ENCODE results near the gene UMODL1. TPM values are rescaled to one million over a fixed set of nuclear protein-coding genes. Genes with fewer than 3 reads are reported as not detected.

Gene UMODL1
- total RNA-seq, 1 experiment from 2014 or later, result 0.20 TPM

GRCh38 chr21:42155045-42155855 lies 84.1 kb downstream of the UMODL1 start:
- Histone ChIP-seq H3K9me3 (no peaks in the 10 kb centered on the region), H3K36me3 (ENCODE audit: control insufficient read depth, insufficient read depth, low read length) (no peaks in the 10 kb centered on the region), H3K27me3 (replicated peaks; ENCODE audit: control insufficient read depth, insufficient read depth, low read length) (no peaks in the 10 kb centered on the region), H3K4me1 (no peaks in the 10 kb centered on the region), H3K4me3 (ENCODE audit: low read depth, low read length) (no peak overlapping the region)
- Mint-ChIP-seq H3K9me3 (ENCODE audit: unreplicated experiment) (no peaks in the 10 kb centered on the region), H3K36me3 (ENCODE audit: insufficient read depth, unreplicated experiment) (no peaks in the 10 kb centered on the region), H3K27me3 (ENCODE audit: insufficient read depth, unreplicated experiment) (no peaks in the 10 kb centered on the region), H3K27ac (ENCODE audit: unreplicated experiment) (no peak overlapping the region), H3K4me3 (ENCODE audit: unreplicated experiment) (no peak overlapping the region), H3K4me1 (ENCODE audit: low read depth, unreplicated experiment) (no peaks in the 10 kb centered on the region)
- TF ChIP-seq CTCF (IDR thresholded peaks at IDR 0.05; ENCODE audit: insufficient read depth in 1 of 2, low read depth in 1 of 2, low read length in 1 of 2, severe bottlenecking in 1 of 2, unreplicated experiment in 1 of 2), result no peak
- no peak for DNase-seq
- no TSS peak for BruUV-seq (replicated peaks)
- ChIA-PET CTCF (no interaction called here), POLR2A (no interaction called here)
- intact Hi-C loops (cut with micrococcal nuclease; ENCODE audit: unreplicated experiment), result no loop called here

GRCh38 chr21:42156690-42157605 lies 85.8 kb downstream of the UMODL1 start:
- BruUV-seq (replicated peaks), result no TSS peak
- TF ChIP-seq CTCF (IDR thresholded peaks at IDR 0.05; ENCODE audit: insufficient read depth in 1 of 2, low read depth in 1 of 2, low read length in 1 of 2, severe bottlenecking in 1 of 2, unreplicated experiment in 1 of 2), result no peak
- no peaks in the 10 kb centered on the region for H3K9me3 ChIP-seq
- H3K4me1 ChIP-seq, result no peaks in the 10 kb centered on the region
- Mint-ChIP-seq H3K9me3 (ENCODE audit: unreplicated experiment) (no peaks in the 10 kb centered on the region), H3K4me1 (ENCODE audit: low read depth, unreplicated experiment) (no peaks in the 10 kb centered on the region), H3K36me3 (ENCODE audit: insufficient read depth, unreplicated experiment) (no peaks in the 10 kb centered on the region), H3K27ac (ENCODE audit: unreplicated experiment) (no peak overlapping the region), H3K27me3 (ENCODE audit: insufficient read depth, unreplicated experiment) (no peaks in the 10 kb centered on the region), H3K4me3 (ENCODE audit: unreplicated experiment) (no peak overlapping the region)
- no peak overlapping the region for H3K4me3 ChIP-seq (ENCODE audit: low read depth, low read length)
- DNase-seq, result no peak
- H3K27me3 ChIP-seq (replicated peaks; ENCODE audit: control insufficient read depth, insufficient read depth, low read length), result no peaks in the 10 kb centered on the region
- intact Hi-C loops (cut with micrococcal nuclease; ENCODE audit: unreplicated experiment), result no loop called here
- H3K36me3 ChIP-seq (ENCODE audit: control insufficient read depth, insufficient read depth, low read length), result no peaks in the 10 kb centered on the region
- ChIA-PET CTCF (no interaction called here), POLR2A (no interaction called here)

GRCh38 chr21:42157606-42158310 lies 86.6 kb downstream of the UMODL1 start:
- POLR2A ChIA-PET, result interaction anchor here (0.6 kb wide), 1 partner anchor 732 kb away, joined by 3 read pairs; the partner anchor contains the start of gene MX1
- Mint-ChIP-seq H3K4me1 (ENCODE audit: low read depth, unreplicated experiment) (no peaks in the 10 kb centered on the region), H3K27me3 (ENCODE audit: insufficient read depth, unreplicated experiment) (no peaks in the 10 kb centered on the region), H3K9me3 (ENCODE audit: unreplicated experiment) (no peaks in the 10 kb centered on the region), H3K27ac (ENCODE audit: unreplicated experiment) (no peak overlapping the region), H3K4me3 (ENCODE audit: unreplicated experiment) (no peak overlapping the region), H3K36me3 (ENCODE audit: insufficient read depth, unreplicated experiment) (no peaks in the 10 kb centered on the region)
- CTCF ChIA-PET, result no interaction called here
- BruUV-seq (replicated peaks), result no TSS peak
- Histone ChIP-seq H3K27me3 (replicated peaks; ENCODE audit: control insufficient read depth, insufficient read depth, low read length) (no peaks in the 10 kb centered on the region), H3K4me3 (ENCODE audit: low read depth, low read length) (no peak overlapping the region), H3K9me3 (no peaks in the 10 kb centered on the region), H3K36me3 (ENCODE audit: control insufficient read depth, insufficient read depth, low read length) (no peaks in the 10 kb centered on the region), H3K4me1 (no peaks in the 10 kb centered on the region)
- intact Hi-C loops (cut with micrococcal nuclease; ENCODE audit: unreplicated experiment), result no loop called here
- DNase-seq, result no peak
- TF ChIP-seq CTCF (IDR thresholded peaks at IDR 0.05; ENCODE audit: insufficient read depth in 1 of 2, low read depth in 1 of 2, low read length in 1 of 2, severe bottlenecking in 1 of 2, unreplicated experiment in 1 of 2), result no peak
